PC-3 (cell line): Measurements from ENCODE around the gene IQCK. TPM values are rescaled to one million over a fixed set of nuclear protein-coding genes. Genes with fewer than 3 reads are reported as not detected.

Experiments used
- ATAC-seq: fragments of 200-7000 bp; cut with Tn5 transposase; 2 replicates; pipeline ENCODE4 v1.9.1; 2020; ENCODE audit warnings: mild to moderate bottlenecking, moderate library complexity
- BruUV-seq: library from RNA; stranded (reverse); fragments of 400-500 nt; replicated peaks from 2 replicates; lab custom pipeline; 2021; lab: Mats Ljungman, UMichigan
- CTCF ChIA-PET: fragments of 300-600 bp; sonication (Branson Sonifier 250); formaldehyde crosslinking; loops from one replicate; lab custom pipeline; 2022; ENCODE audit warnings: antibody characterized with exemption; lab: Charles Lee
- POLR2A ChIA-PET: fragments of 300-600 bp; sonication (Branson Sonifier 250); formaldehyde crosslinking; loops from one replicate; lab custom pipeline; 2022; ENCODE audit warnings: antibody characterized with exemption; ENCODE audit not compliant: unreplicated experiment; lab: Charles Lee
- DNase-seq: peaks from one replicate; pipeline ENCODE4 v3.0.0-alpha.2; 2015
- H2AFZ ChIP-seq: fragments of 300-600 bp; sonication (generic); 2 replicates; pipeline ENCODE4 v1.6.0; 2016; ENCODE audit warnings: antibody characterized with exemption, low read length
- H3F3A ChIP-seq: fragments of 300-600 bp; sonication (generic); one replicate; pipeline ENCODE4 v1.6.0; 2017; ENCODE audit warnings: antibody characterized with exemption, low read length, control low read depth, mild to moderate bottlenecking; ENCODE audit not compliant: unreplicated experiment
- H3K27ac ChIP-seq: fragments of 300-600 bp; sonication (generic); 2 replicates; pipeline ENCODE4 v1.5.1; 2016; ENCODE audit warnings: mild to moderate bottlenecking, low read length
- H3K27me3 ChIP-seq: fragments of 300-600 bp; sonication (generic); 2 replicates; pipeline ENCODE4 v1.6.1; 2016; ENCODE audit warnings: low read length, mixed read lengths
- H3K36me3 ChIP-seq: fragments of 300-600 bp; sonication (generic); 2 replicates; pipeline ENCODE4 v1.6.1; 2016; ENCODE audit warnings: low read depth, mixed run types, low read length, mixed read lengths
- H3K4me1 ChIP-seq: fragments of 300-600 bp; sonication (generic); 2 replicates; pipeline ENCODE4 v1.5.1; 2016; ENCODE audit warnings: low read length; ENCODE audit not compliant: insufficient read depth
- H3K4me2 ChIP-seq: fragments of 300-600 bp; sonication (generic); 2 replicates; pipeline ENCODE4 v1.6.0; 2016; ENCODE audit warnings: low read length
- H3K4me3 ChIP-seq: fragments of 300-600 bp; sonication (generic); 2 replicates; pipeline ENCODE4 v1.5.1; 2016; ENCODE audit warnings: mild to moderate bottlenecking, low read length, mixed read lengths
- H3K79me2 ChIP-seq: fragments of 300-600 bp; sonication (generic); 2 replicates; pipeline ENCODE4 v1.6.1; 2017; ENCODE audit warnings: low read length, mixed read lengths
- H3K9ac ChIP-seq: fragments of 300-600 bp; sonication (generic); 2 replicates; pipeline ENCODE4 v1.6.0; 2016; ENCODE audit warnings: mild to moderate bottlenecking, low read length
- H3K9me2 ChIP-seq: fragments of 300-600 bp; sonication (generic); replicated peaks from 2 replicates; pipeline ENCODE4 v1.6.1; 2016; ENCODE audit warnings: mixed run types, low read length, mixed read lengths
- H3K9me3 ChIP-seq: fragments of 300-600 bp; sonication (generic); 2 replicates; pipeline ENCODE4 v1.6.1; 2016; ENCODE audit warnings: low read length, mixed read lengths
- H4K20me1 ChIP-seq: fragments of 300-600 bp; sonication (generic); 2 replicates; pipeline ENCODE4 v1.6.1; 2016; ENCODE audit warnings: low read length, mixed read lengths
- EZH2 ChIP-seq: fragments of 300-600 bp; sonication (generic); IDR thresholded peaks from one replicate; pipeline ENCODE4 v1.6.1; 2017; ENCODE audit warnings: antibody characterized with exemption, mild to moderate bottlenecking, low read length; ENCODE audit not compliant: unreplicated experiment
- EZH2phosphoT487 ChIP-seq: fragments of 300-600 bp; sonication (generic); IDR thresholded peaks from 2 replicates; pipeline ENCODE4 v1.6.1; 2018; ENCODE audit warnings: mild to moderate bottlenecking, antibody characterized with exemption, low read length, borderline replicate concordance
- intact Hi-C: fragments of 100-400 bp; cut with micrococcal nuclease; formaldehyde crosslinking; loops from 2 replicates; pipeline ENCODE4 v1.9.0; 2023
- total RNA-seq: library from RNA; depleted of rRNA; stranded (reverse); fragments of >200 nt; gene quantifications from 2 replicates; pipeline ENCODE4 v1.2.3, GENCODE V29; 2014
- TF ChIP-seq, protein P1 (sequence below): fragments of 300-600 bp; sonication (generic); conservative IDR thresholded peaks from 2 replicates; pipeline ENCODE4 v1.5.1; 2017; ENCODE audit warnings: antibody characterized with exemption, low read depth, mild to moderate bottlenecking, low read length

The IQCK gene
- total RNA-seq, 1 experiment from 2014 or later, result 8.9 TPM

GRCh38 chr16:19744670-19745069 lies 26.6 kb downstream of the IQCK start:
- POLR2A ChIA-PET, result no interaction called here
- TF ChIP-seq EZH2 (no peak), EZH2phosphoT487 (no peak)
- TF ChIP-seq, protein P1, sequence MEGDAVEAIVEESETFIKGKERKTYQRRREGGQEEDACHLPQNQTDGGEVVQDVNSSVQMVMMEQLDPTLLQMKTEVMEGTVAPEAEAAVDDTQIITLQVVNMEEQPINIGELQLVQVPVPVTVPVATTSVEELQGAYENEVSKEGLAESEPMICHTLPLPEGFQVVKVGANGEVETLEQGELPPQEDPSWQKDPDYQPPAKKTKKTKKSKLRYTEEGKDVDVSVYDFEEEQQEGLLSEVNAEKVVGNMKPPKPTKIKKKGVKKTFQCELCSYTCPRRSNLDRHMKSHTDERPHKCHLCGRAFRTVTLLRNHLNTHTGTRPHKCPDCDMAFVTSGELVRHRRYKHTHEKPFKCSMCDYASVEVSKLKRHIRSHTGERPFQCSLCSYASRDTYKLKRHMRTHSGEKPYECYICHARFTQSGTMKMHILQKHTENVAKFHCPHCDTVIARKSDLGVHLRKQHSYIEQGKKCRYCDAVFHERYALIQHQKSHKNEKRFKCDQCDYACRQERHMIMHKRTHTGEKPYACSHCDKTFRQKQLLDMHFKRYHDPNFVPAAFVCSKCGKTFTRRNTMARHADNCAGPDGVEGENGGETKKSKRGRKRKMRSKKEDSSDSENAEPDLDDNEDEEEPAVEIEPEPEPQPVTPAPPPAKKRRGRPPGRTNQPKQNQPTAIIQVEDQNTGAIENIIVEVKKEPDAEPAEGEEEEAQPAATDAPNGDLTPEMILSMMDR, result no peak
- BruUV-seq, result no TSS peak

DNA sequence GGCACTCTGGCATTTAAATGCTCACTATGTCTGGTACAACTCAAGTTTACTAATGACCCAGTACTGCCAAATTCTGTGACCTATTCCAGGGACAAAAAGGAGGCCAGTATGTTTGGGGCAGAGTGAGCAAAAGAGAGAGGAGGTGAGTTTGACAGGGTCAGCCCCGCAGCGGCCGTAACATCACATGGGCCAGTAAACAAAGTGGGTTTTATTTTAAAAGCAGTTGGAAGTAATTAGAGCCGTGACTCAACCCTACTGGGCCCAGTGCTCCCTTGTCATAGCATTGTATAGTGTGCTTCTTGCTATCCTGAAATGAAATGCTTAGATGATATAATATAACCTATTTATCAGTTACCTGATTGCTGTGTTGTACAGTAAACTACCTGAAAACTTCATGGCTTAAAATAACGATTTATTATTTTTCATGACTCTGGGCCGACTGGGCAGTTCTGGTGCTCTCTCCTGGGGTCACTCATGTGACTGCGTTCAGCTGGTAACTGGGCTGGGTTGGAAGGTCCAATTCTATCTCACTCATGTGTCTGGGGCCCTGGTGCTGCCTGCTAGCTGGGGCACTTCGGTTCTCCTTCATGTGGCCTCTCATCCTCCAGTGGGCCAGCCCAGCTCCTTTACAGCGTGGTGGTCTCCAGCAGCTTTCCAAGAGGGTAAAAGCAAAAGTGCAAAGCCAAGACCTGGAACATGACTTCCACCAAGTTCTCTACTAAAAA lies 27.4 kb downstream of the IQCK start:
- H3K36me3 ChIP-seq, result no peaks in the 10 kb centered on the region
- no peaks in the 10 kb centered on the region for H3K27me3 ChIP-seq
- H3K4me3 ChIP-seq, result no peak overlapping the region
- no peaks in the 10 kb centered on the region for H4K20me1 ChIP-seq
- H3K9me2 ChIP-seq, result no peaks in the 10 kb centered on the region
- no peaks in the 10 kb centered on the region for H3K79me2 ChIP-seq
- no TSS peak for BruUV-seq
- H3K9ac ChIP-seq, result no peak overlapping the region
- intact Hi-C loops, result no loop called here
- ATAC-seq (peak; percentile 87), DNase-seq (peak; percentile 39)
- no peaks in the 10 kb centered on the region for H3K9me3 ChIP-seq
- H2AFZ ChIP-seq, result no peak overlapping the region
- peak overlapping the region; percentile 24; the same call in 1 of the 2 replicates for H3K27ac ChIP-seq
- TF ChIP-seq EZH2phosphoT487 (no peak), EZH2 (no peak)
- TF ChIP-seq, protein P1, result no peak
- CTCF ChIA-PET, result no interaction called here
- H3F3A ChIP-seq, result no peaks in the 10 kb centered on the region
- POLR2A ChIA-PET, result no interaction called here
- peaks cover 27% of the 10 kb centered on the region for H3K4me1 ChIP-seq
- peak overlapping the region; percentile 48 for H3K4me2 ChIP-seq

More at GRCh38 chr16:19744670-19745069, 26.6 kb downstream of the IQCK start:
- Histone ChIP-seq H3K4me1 (peaks cover 27% of the 10 kb centered on the region), H3K9me2 (no peaks in the 10 kb centered on the region), H3K4me3 (no peak overlapping the region), H3K27me3 (no peaks in the 10 kb centered on the region), H3K36me3 (no peaks in the 10 kb centered on the region), H4K20me1 (no peaks in the 10 kb centered on the region), H3K27ac (peak overlapping the region; percentile 24; the same call in 1 of the 2 replicates), H3K9ac (no peak overlapping the region), H3K4me2 (peak overlapping the region; percentile 48), H3K9me3 (no peaks in the 10 kb centered on the region), H2AFZ (no peak overlapping the region), H3F3A (no peaks in the 10 kb centered on the region), H3K79me2 (no peaks in the 10 kb centered on the region)
- intact Hi-C loops, result no loop called here
- CTCF ChIA-PET, result no interaction called here
- peak; percentile 21 for DNase-seq
- ATAC-seq, result peak; percentile 85

DNA sequence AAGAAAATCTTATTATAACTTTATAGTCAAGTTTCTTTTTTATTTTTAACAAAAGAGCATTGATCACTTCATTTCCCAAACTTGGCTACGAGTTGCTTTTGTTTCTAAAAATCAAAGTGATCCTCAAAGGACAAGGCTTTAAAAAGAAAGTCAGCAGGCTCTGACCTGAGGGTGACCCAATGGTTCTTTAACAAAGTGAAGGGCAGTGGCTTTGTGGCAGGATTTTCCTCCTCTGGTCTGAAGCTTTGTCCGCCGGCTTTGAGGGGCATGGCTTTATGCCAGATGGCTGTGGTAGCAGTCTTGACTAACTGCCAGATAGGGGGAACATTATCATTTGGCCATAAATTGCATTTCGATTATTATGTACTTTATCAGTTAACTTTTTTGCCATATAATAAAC lies 28.5 kb downstream of the IQCK start:
- no peak overlapping the region for H3K4me3 ChIP-seq
- TF ChIP-seq EZH2 (no peak), EZH2phosphoT487 (no peak)
- TF ChIP-seq, protein P1, result no peak
- H3F3A ChIP-seq, result no peaks in the 10 kb centered on the region
- intact Hi-C loops, result no loop called here
- H2AFZ ChIP-seq, result no peak overlapping the region
- H3K36me3 ChIP-seq, result no peaks in the 10 kb centered on the region
- no peaks in the 10 kb centered on the region for H3K9me3 ChIP-seq
- no peaks in the 10 kb centered on the region for H3K9me2 ChIP-seq
- H4K20me1 ChIP-seq, result no peaks in the 10 kb centered on the region
- no peaks in the 10 kb centered on the region for H3K27me3 ChIP-seq
- no peak overlapping the region for H3K4me2 ChIP-seq
- no TSS peak for BruUV-seq
- DNase-seq, result no peak
- H3K27ac ChIP-seq, result no peak overlapping the region
- CTCF ChIA-PET, result no interaction called here
- ATAC-seq, result no peak
- H3K79me2 ChIP-seq, result no peaks in the 10 kb centered on the region
- POLR2A ChIA-PET, result no interaction called here
- H3K4me1 ChIP-seq, result peaks cover 27% of the 10 kb centered on the region
- no peak overlapping the region for H3K9ac ChIP-seq
